KMS-11 (cell line): Measurements from ENCODE around the gene ELK4.

Experiments
- H2AFZ ChIP-seq: fragments of 200-600 bp; sonication (generic); 2 replicates; pipeline ENCODE4 v1.6.1; 2016; ENCODE audit warnings: antibody characterized with exemption, mixed run types, low read depth
- H3K27ac ChIP-seq: fragments of 200-600 bp; sonication (generic); 2 replicates; pipeline ENCODE4 v1.6.1; 2016; ENCODE audit warnings: mild to moderate bottlenecking, mixed run types
- H3K27me3 ChIP-seq: fragments of 200-600 bp; sonication (generic); 2 replicates; pipeline ENCODE4 v1.6.1; 2017; ENCODE audit warnings: mild to moderate bottlenecking, low read depth, mixed run types, moderate library complexity; ENCODE audit not compliant: insufficient read depth
- H3K36me3 ChIP-seq: fragments of 200-600 bp; sonication (generic); 2 replicates; pipeline ENCODE4 v1.6.1; 2017; ENCODE audit warnings: mild to moderate bottlenecking, mixed run types; ENCODE audit not compliant: insufficient read depth
- H3K4me1 ChIP-seq: fragments of 200-600 bp; sonication (generic); 2 replicates; pipeline ENCODE4 v1.6.1; 2016; ENCODE audit warnings: mild to moderate bottlenecking, low read depth, mixed run types; ENCODE audit not compliant: poor library complexity, severe bottlenecking
- H3K4me2 ChIP-seq: fragments of 200-600 bp; sonication (generic); 2 replicates; pipeline ENCODE4 v1.7.0; 2016; ENCODE audit warnings: mild to moderate bottlenecking, mixed run types
- H3K4me3 ChIP-seq: fragments of 200-600 bp; sonication (generic); IDR thresholded peaks from 2 replicates; pipeline ENCODE4 v1.6.1; 2017; ENCODE audit warnings: low read depth, low read length, mixed read lengths; ENCODE audit not compliant: insufficient read depth
- H3K79me2 ChIP-seq: fragments of 200-600 bp; sonication (generic); 2 replicates; pipeline ENCODE4 v1.6.1; 2016; ENCODE audit warnings: low read depth, mixed run types; ENCODE audit not compliant: insufficient read depth
- H3K9ac ChIP-seq: fragments of 200-600 bp; sonication (generic); 2 replicates; pipeline ENCODE4 v1.6.1; 2016; ENCODE audit warnings: mild to moderate bottlenecking, mixed run types
- H4K20me1 ChIP-seq: fragments of 200-600 bp; sonication (generic); 2 replicates; pipeline ENCODE4 v1.6.1; 2016; ENCODE audit warnings: mild to moderate bottlenecking, mixed run types; ENCODE audit not compliant: insufficient read depth
- CTCF ChIP-seq: fragments of 200-600 bp; sonication (generic); conservative IDR thresholded peaks from 2 replicates; pipeline ENCODE4 v1.6.1; 2017; ENCODE audit warnings: low read depth, mild to moderate bottlenecking, antibody characterized with exemption, low read length, moderate library complexity, mixed read lengths

ELK4 gene

GRCh38 chr1:205630241-205630640, 1.6 kb downstream of the ELK4 start:
- Histone ChIP-seq H3K27ac (peak overlapping the region; percentile 97), H3K4me1 (peaks cover 49% of the 10 kb centered on the region), H3K27me3 (no peaks in the 10 kb centered on the region)

GRCh38 chr1:205629751-205630150, 2.1 kb downstream of the ELK4 start:
- no peak overlapping the region for H2AFZ ChIP-seq
- H3K4me1 ChIP-seq: peaks cover 49% of the 10 kb centered on the region
- H3K4me2 ChIP-seq: peak overlapping the region; percentile 89
- peak overlapping the region; percentile 97 for H3K27ac ChIP-seq
- H3K36me3 ChIP-seq: no peaks in the 10 kb centered on the region
- peaks cover 6% of the 10 kb centered on the region; the same call in 1 of the 2 replicates for H4K20me1 ChIP-seq
- no peak overlapping the region for H3K4me3 ChIP-seq
- peak overlapping the region; percentile 91 for H3K9ac ChIP-seq
- H3K27me3 ChIP-seq: no peaks in the 10 kb centered on the region
- no peak for TF ChIP-seq CTCF
- peaks cover 63% of the 10 kb centered on the region for H3K79me2 ChIP-seq

More at GRCh38 chr1:205630241-205630640, 1.6 kb downstream of the ELK4 start:
- no peaks in the 10 kb centered on the region for H3K36me3 ChIP-seq
- peak overlapping the region; percentile 91 for H3K9ac ChIP-seq
- peaks cover 6% of the 10 kb centered on the region; the same call in 1 of the 2 replicates for H4K20me1 ChIP-seq
- H2AFZ ChIP-seq: no peak overlapping the region
- TF ChIP-seq CTCF: no peak
- peak overlapping the region; percentile 89 for H3K4me2 ChIP-seq
- peaks cover 58% of the 10 kb centered on the region for H3K79me2 ChIP-seq
- peak overlapping the region; percentile 53 for H3K4me3 ChIP-seq

GRCh38 chr1:205627956-205628355, 3.9 kb downstream of the ELK4 start:
- no peak overlapping the region for H3K27ac ChIP-seq
- no peak overlapping the region for H3K4me2 ChIP-seq
- no peak for TF ChIP-seq CTCF
- peaks cover 78% of the 10 kb centered on the region for H3K79me2 ChIP-seq
- no peak overlapping the region for H2AFZ ChIP-seq
- H3K9ac ChIP-seq: no peak overlapping the region
- H3K4me1 ChIP-seq: peaks cover 47% of the 10 kb centered on the region
- H3K36me3 ChIP-seq: no peaks in the 10 kb centered on the region; the same call in 1 of the 2 replicates
- H3K27me3 ChIP-seq: no peaks in the 10 kb centered on the region
- no peak overlapping the region for H3K4me3 ChIP-seq
- peaks cover 6% of the 10 kb centered on the region; the same call in 1 of the 2 replicates for H4K20me1 ChIP-seq

GRCh38 chr1:205626216-205626615, 5.6 kb downstream of the ELK4 start:
- Histone ChIP-seq H3K9ac (no peak overlapping the region), H3K4me3 (no peak overlapping the region), H3K79me2 (peaks cover 88% of the 10 kb centered on the region), H3K36me3 (no peaks in the 10 kb centered on the region; the same call in 1 of the 2 replicates), H3K4me2 (no peak overlapping the region; the same call in 1 of the 2 replicates), H4K20me1 (peaks cover 6% of the 10 kb centered on the region; the same call in 1 of the 2 replicates), H3K27ac (no peak overlapping the region), H3K27me3 (no peaks in the 10 kb centered on the region), H3K4me1 (peaks cover 40% of the 10 kb centered on the region), H2AFZ (no peak overlapping the region)
- TF ChIP-seq CTCF: no peak
